OCI-LY7 (cell line): Measurements from ENCODE around the gene ANKRD17. TPM values are rescaled to one million over a fixed set of nuclear protein-coding genes. Genes with fewer than 3 reads are reported as not detected.

Source experiments
- BruUV-seq: library from RNA; stranded (reverse); fragments of 400-500 nt; replicated peaks from 2 replicates; lab custom pipeline; 2021; lab: Mats Ljungman, UMichigan
- CTCF ChIA-PET: fragments of 300-600 bp; sonication (Branson Sonifier 250); formaldehyde crosslinking; loops from one replicate; lab custom pipeline; 2022; ENCODE audit warnings: antibody characterized with exemption; ENCODE audit not compliant: unreplicated experiment; lab: Charles Lee
- POLR2A ChIA-PET: fragments of 300-600 bp; sonication (Branson Sonifier 250); formaldehyde crosslinking; loops from one replicate; lab custom pipeline; 2022; ENCODE audit warnings: antibody characterized with exemption; lab: Charles Lee
- DNase-seq: peaks from one replicate; pipeline ENCODE4 v3.0.0-alpha.2; 2015; ENCODE audit warnings: low spot score
- H2AFZ ChIP-seq: fragments of 200-600 bp; sonication (generic), shearing (Covaris generic); 2 replicates; pipeline ENCODE4 v1.6.1; 2014; ENCODE audit warnings: mild to moderate bottlenecking, antibody characterized with exemption, low read length, moderate library complexity
- H3K27ac ChIP-seq: fragments of 200-600 bp; sonication (generic); 2 replicates; pipeline ENCODE4 v1.5.1; 2014; ENCODE audit warnings: mixed run types, low read depth, mild to moderate bottlenecking, moderate library complexity, low read length, inconsistent platforms; ENCODE audit not compliant: poor library complexity, severe bottlenecking
- H3K36me3 ChIP-seq: fragments of 200-600 bp; sonication (generic); 2 replicates; pipeline ENCODE4 v1.6.1; 2014; ENCODE audit warnings: mild to moderate bottlenecking, antibody characterized with exemption, low read length, moderate library complexity, mixed read lengths; ENCODE audit not compliant: insufficient read depth
- H3K4me1 ChIP-seq: fragments of 200-600 bp; sonication (generic); 2 replicates; pipeline ENCODE4 v1.5.1; 2014; ENCODE audit warnings: mild to moderate bottlenecking, low read length; ENCODE audit not compliant: insufficient read depth, poor library complexity, severe bottlenecking
- H3K4me2 ChIP-seq: fragments of 200-600 bp; sonication (generic); 2 replicates; pipeline ENCODE4 v1.6.1; 2014; ENCODE audit warnings: mild to moderate bottlenecking, low read length
- H3K4me3 ChIP-seq: fragments of 200-600 bp; sonication (generic); 2 replicates; pipeline ENCODE4 v1.5.1; 2014; ENCODE audit warnings: mild to moderate bottlenecking, low read depth, low read length; ENCODE audit not compliant: poor library complexity, severe bottlenecking
- H3K79me2 ChIP-seq: fragments of 200-600 bp; sonication (generic); 2 replicates; pipeline ENCODE4 v1.6.1; 2016; ENCODE audit warnings: low read depth, mild to moderate bottlenecking, low read length, moderate library complexity, mixed read lengths; ENCODE audit not compliant: insufficient read depth
- H3K9me2 ChIP-seq: fragments of 200-600 bp; sonication (generic); 2 replicates; pipeline ENCODE4 v1.6.1; 2016; ENCODE audit warnings: mild to moderate bottlenecking, low read length, mixed read lengths; ENCODE audit not compliant: insufficient read depth
- H3K9me3 ChIP-seq: fragments of 200-600 bp; sonication (generic); 2 replicates; pipeline ENCODE4 v1.6.1; 2014; ENCODE audit warnings: mild to moderate bottlenecking, mixed run types, low read length, mixed read lengths
- H4K20me1 ChIP-seq: fragments of 200-600 bp; sonication (generic); 2 replicates; pipeline ENCODE4 v1.6.1; 2014; ENCODE audit warnings: mild to moderate bottlenecking, antibody characterized with exemption, low read length, moderate library complexity, mixed read lengths; ENCODE audit not compliant: insufficient read depth
- CTCF ChIP-seq: fragments of 200-600 bp; sonication (generic); conservative IDR thresholded peaks from 2 replicates; pipeline ENCODE4 v1.5.1; 2014; ENCODE audit warnings: mild to moderate bottlenecking, antibody characterized with exemption, low read length, moderate library complexity, mixed read lengths
- EZH2phosphoT487 ChIP-seq: fragments of 200-600 bp; sonication (generic); IDR thresholded peaks from 2 replicates; pipeline ENCODE4 v1.6.1; 2018; ENCODE audit warnings: low read depth, borderline replicate concordance, mild to moderate bottlenecking, mixed run types, antibody characterized with exemption, low read length, moderate library complexity, mixed read lengths
- intact Hi-C: fragments of 100-400 bp; cut with micrococcal nuclease; formaldehyde crosslinking; loops from one replicate; pipeline ENCODE4 v1.10.0; 2022; ENCODE audit not compliant: unreplicated experiment
- total RNA-seq, 2 experiments: library from RNA; depleted of rRNA in 1 of 2; stranded (reverse); fragments of >200 nt in 1 of 2; shearing (Covaris generic) in 1 of 2; gene quantifications; 2 replicates each; pipeline ENCODE4 v1.2.3, GENCODE V29; 2014 to 2022

Gene ANKRD17
- total RNA-seq, 2 experiments from 2014 or later, result 39.4 to 77.4 TPM

GRCh38 chr4:73104695-73105094 is 153.9 kb downstream of the ANKRD17 start:
- no peak for DNase-seq
- BruUV-seq, result no TSS peak
- Histone ChIP-seq H3K4me1 (no peaks in the 10 kb centered on the region), H3K79me2 (no peaks in the 10 kb centered on the region), H3K27ac (no peak overlapping the region), H3K36me3 (peaks cover 94% of the 10 kb centered on the region), H3K4me2 (no peak overlapping the region), H2AFZ (no peak overlapping the region), H3K4me3 (no peak overlapping the region), H3K9me3 (no peaks in the 10 kb centered on the region), H3K9me2 (no peaks in the 10 kb centered on the region), H4K20me1 (no peaks in the 10 kb centered on the region)
- CTCF ChIA-PET, result no interaction called here
- intact Hi-C loops, result no loop called here
- TF ChIP-seq EZH2phosphoT487, result no peak
- no peak for TF ChIP-seq CTCF
- POLR2A ChIA-PET, result interaction anchor here (0.9 to 1.4 kb wide), 2 partner anchors 13 to 43 kb away, joined by 3 to 4 read pairs; no protein-coding TSS in a partner anchor

GRCh38 chr4:73103799-73104503 is 154.6 kb downstream of the ANKRD17 start:
- no peak overlapping the region for H3K4me2 ChIP-seq
- no peaks in the 10 kb centered on the region for H3K79me2 ChIP-seq
- intact Hi-C loops, result no loop called here
- DNase-seq, result no peak
- no peaks in the 10 kb centered on the region for H3K9me3 ChIP-seq
- no peak overlapping the region for H3K27ac ChIP-seq
- CTCF ChIA-PET, result no interaction called here
- no peak overlapping the region for H3K4me3 ChIP-seq
- no peaks in the 10 kb centered on the region for H3K9me2 ChIP-seq
- TF ChIP-seq CTCF (no peak), EZH2phosphoT487 (no peak)
- H4K20me1 ChIP-seq, result no peaks in the 10 kb centered on the region
- no peaks in the 10 kb centered on the region for H3K4me1 ChIP-seq
- no TSS peak for BruUV-seq
- POLR2A ChIA-PET, result interaction anchor here (0.6 to 1.3 kb wide), 5 partner anchors 8 to 107 kb away, joined by 3 to 4 read pairs (median 3); no protein-coding TSS in a partner anchor
- H2AFZ ChIP-seq, result no peak overlapping the region
- H3K36me3 ChIP-seq, result peaks cover 93% of the 10 kb centered on the region

GRCh38 chr4:73099143-73099542 is 159.5 kb downstream of the ANKRD17 start:
- H4K20me1 ChIP-seq, result no peaks in the 10 kb centered on the region
- H3K9me2 ChIP-seq, result no peaks in the 10 kb centered on the region
- no peak overlapping the region for H3K4me2 ChIP-seq
- H3K4me1 ChIP-seq, result no peaks in the 10 kb centered on the region
- ChIA-PET POLR2A (no interaction called here), CTCF (no interaction called here)
- no TSS peak for BruUV-seq
- H3K79me2 ChIP-seq, result no peaks in the 10 kb centered on the region
- H3K36me3 ChIP-seq, result peaks cover 92% of the 10 kb centered on the region
- intact Hi-C loops, result no loop called here
- no peak overlapping the region for H3K27ac ChIP-seq
- no peaks in the 10 kb centered on the region for H3K9me3 ChIP-seq
- no peak overlapping the region for H3K4me3 ChIP-seq
- TF ChIP-seq CTCF, result no peak
- DNase-seq, result no peak
- H2AFZ ChIP-seq, result no peak overlapping the region
